MCF 10A (cell line): ENCODE data around the gene ARHGAP1. TPM values are rescaled to one million over a fixed set of nuclear protein-coding genes. Genes with fewer than 3 reads are reported as not detected.

Experiments used
- BruUV-seq: library from RNA; stranded (reverse); fragments of 400-500 nt; replicated peaks from 2 replicates; lab custom pipeline; 2021; lab: Mats Ljungman, UMichigan
- CTCF ChIA-PET: fragments of 300-600 bp; sonication (Branson Sonifier 250); formaldehyde crosslinking; extraction: SDS; loops from one replicate; lab custom pipeline; 2021; ENCODE audit warnings: antibody characterized with exemption, inconsistent platforms; lab: Yijun Ruan, JAX
- POLR2A ChIA-PET: fragments of 300-600, 350-650 bp; sonication (Branson Sonifier 250); formaldehyde crosslinking; extraction: SDS; loops from one replicate; lab custom pipeline; 2020; ENCODE audit warnings: antibody characterized with exemption, inconsistent platforms; lab: Yijun Ruan, JAX
- DNase-seq: peaks from one replicate; pipeline ENCODE4 v3.0.0-alpha.2; 2018; ENCODE audit not compliant: unreplicated experiment
- H3K27ac Mint-ChIP-seq: one replicate; pipeline ENCODE4 v1.8.0; 2022; ENCODE audit warnings: mild to moderate bottlenecking, low read depth, mixed read lengths; ENCODE audit not compliant: unreplicated experiment
- H3K27me3 Mint-ChIP-seq: one replicate; pipeline ENCODE4 v1.8.0; 2022; ENCODE audit warnings: mixed read lengths; ENCODE audit not compliant: insufficient read depth, unreplicated experiment
- H3K36me3 Mint-ChIP-seq: one replicate; pipeline ENCODE4 v1.8.0; 2022; ENCODE audit warnings: mild to moderate bottlenecking, moderate library complexity, mixed read lengths; ENCODE audit not compliant: insufficient read depth, unreplicated experiment
- H3K4me1 Mint-ChIP-seq: one replicate; pipeline ENCODE4 v1.8.0; 2022; ENCODE audit warnings: mixed read lengths; ENCODE audit not compliant: insufficient read depth, unreplicated experiment
- H3K4me3 Mint-ChIP-seq: one replicate; pipeline ENCODE4 v1.8.0; 2022; ENCODE audit warnings: mild to moderate bottlenecking, moderate library complexity, mixed read lengths; ENCODE audit not compliant: unreplicated experiment
- H3K9me3 Mint-ChIP-seq: one replicate; pipeline ENCODE4 v1.8.0; 2022; ENCODE audit warnings: mixed read lengths; ENCODE audit not compliant: unreplicated experiment
- intact Hi-C: fragments of 100-400 bp; cut with micrococcal nuclease; formaldehyde crosslinking; loops from 2 replicates; pipeline ENCODE4 v1.14.1; 2022
- total RNA-seq: library from RNA; stranded (reverse); gene quantifications from 2 replicates; pipeline ENCODE4 v1.2.3, GENCODE V29; 2022
- TF ChIP-seq, protein P1 (sequence below): fragments of 200-600 bp; IDR thresholded peaks from one replicate; pipeline ENCODE4 v1.8.0; 2022; ENCODE audit warnings: antibody characterized with exemption, mild to moderate bottlenecking; ENCODE audit not compliant: unreplicated experiment

Gene ARHGAP1
- total RNA-seq, 1 experiment from 2014 or later: 61.0 TPM

DNA sequence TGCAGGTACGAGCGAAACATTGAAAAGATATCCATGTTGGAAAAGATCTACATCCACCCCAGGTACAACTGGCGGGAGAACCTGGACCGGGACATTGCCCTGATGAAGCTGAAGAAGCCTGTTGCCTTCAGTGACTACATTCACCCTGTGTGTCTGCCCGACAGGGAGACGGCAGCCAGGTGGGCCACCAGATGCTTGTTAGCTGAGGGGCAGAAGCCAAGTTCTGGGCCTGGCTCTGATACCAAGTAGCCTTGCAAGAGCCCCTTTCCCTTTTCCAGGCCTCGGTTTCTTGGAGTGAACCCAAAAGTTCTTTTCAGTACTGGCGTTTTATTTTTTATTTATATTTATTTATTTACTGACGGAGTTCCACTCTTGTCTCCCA, 28.2 kb upstream of the ARHGAP1 start:
- no peak for DNase-seq
- ChIA-PET POLR2A (interaction anchor here (1.0 kb wide), 1 partner anchor 10 kb away, joined by 3 read pairs; no protein-coding TSS in a partner anchor), CTCF (interaction anchor here (0.6 kb wide), 1 partner anchor 626 kb away, joined by 3 read pairs; no protein-coding TSS in a partner anchor)
- Mint-ChIP-seq H3K4me1 (no peaks in the 10 kb centered on the region), H3K36me3 (peaks cover 5% of the 10 kb centered on the region), H3K27ac (no peak overlapping the region), H3K9me3 (no peaks in the 10 kb centered on the region), H3K4me3 (no peak overlapping the region), H3K27me3 (no peaks in the 10 kb centered on the region)
- intact Hi-C loops: no loop called here
- TF ChIP-seq, protein P1, sequence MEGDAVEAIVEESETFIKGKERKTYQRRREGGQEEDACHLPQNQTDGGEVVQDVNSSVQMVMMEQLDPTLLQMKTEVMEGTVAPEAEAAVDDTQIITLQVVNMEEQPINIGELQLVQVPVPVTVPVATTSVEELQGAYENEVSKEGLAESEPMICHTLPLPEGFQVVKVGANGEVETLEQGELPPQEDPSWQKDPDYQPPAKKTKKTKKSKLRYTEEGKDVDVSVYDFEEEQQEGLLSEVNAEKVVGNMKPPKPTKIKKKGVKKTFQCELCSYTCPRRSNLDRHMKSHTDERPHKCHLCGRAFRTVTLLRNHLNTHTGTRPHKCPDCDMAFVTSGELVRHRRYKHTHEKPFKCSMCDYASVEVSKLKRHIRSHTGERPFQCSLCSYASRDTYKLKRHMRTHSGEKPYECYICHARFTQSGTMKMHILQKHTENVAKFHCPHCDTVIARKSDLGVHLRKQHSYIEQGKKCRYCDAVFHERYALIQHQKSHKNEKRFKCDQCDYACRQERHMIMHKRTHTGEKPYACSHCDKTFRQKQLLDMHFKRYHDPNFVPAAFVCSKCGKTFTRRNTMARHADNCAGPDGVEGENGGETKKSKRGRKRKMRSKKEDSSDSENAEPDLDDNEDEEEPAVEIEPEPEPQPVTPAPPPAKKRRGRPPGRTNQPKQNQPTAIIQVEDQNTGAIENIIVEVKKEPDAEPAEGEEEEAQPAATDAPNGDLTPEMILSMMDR: no peak
- BruUV-seq: no TSS peak

DNA sequence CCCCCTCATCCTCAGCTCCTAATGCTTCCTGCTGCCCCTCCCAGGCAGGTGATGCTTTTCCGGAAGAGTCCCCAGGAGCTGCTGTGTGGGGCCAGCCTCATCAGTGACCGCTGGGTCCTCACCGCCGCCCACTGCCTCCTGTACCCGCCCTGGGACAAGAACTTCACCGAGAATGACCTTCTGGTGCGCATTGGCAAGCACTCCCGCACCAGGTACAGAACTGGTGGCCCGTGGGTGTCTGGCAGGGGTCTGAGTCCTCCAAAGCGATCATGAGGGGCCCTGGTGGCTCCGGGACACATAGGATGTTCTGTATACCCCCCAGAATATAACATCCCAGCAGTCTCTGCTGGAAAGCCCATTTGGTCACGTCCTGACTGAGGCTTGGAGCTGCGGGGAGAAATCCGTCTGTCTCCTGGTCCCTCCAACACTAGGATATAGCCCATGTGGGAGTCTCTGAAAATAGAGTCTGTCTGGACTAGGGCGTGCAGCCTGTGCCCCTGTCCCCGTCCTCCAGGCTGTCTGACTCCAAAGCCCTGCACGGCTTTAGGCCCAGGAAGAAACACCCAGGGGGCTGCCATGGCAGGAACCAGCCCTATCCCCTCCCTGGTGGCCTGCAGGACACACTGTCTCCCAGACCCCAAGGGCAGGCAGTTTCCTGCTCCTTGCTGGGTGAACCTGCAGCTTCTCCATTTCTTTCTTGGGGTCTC, 27.7 kb upstream of the ARHGAP1 start:
- Mint-ChIP-seq H3K27me3 (no peaks in the 10 kb centered on the region), H3K36me3 (peaks cover 5% of the 10 kb centered on the region), H3K9me3 (no peaks in the 10 kb centered on the region), H3K4me1 (no peaks in the 10 kb centered on the region), H3K27ac (no peak overlapping the region), H3K4me3 (no peak overlapping the region)
- ChIA-PET POLR2A (interaction anchor here (1.0 kb wide), 1 partner anchor 10 kb away, joined by 3 read pairs; no protein-coding TSS in a partner anchor), CTCF (interaction anchor here (0.6 kb wide), 1 partner anchor 627 kb away, joined by 3 read pairs; no protein-coding TSS in a partner anchor)
- DNase-seq: no peak
- TF ChIP-seq, protein P1: no peak
- no TSS peak for BruUV-seq
- intact Hi-C loops: no loop called here

DNA sequence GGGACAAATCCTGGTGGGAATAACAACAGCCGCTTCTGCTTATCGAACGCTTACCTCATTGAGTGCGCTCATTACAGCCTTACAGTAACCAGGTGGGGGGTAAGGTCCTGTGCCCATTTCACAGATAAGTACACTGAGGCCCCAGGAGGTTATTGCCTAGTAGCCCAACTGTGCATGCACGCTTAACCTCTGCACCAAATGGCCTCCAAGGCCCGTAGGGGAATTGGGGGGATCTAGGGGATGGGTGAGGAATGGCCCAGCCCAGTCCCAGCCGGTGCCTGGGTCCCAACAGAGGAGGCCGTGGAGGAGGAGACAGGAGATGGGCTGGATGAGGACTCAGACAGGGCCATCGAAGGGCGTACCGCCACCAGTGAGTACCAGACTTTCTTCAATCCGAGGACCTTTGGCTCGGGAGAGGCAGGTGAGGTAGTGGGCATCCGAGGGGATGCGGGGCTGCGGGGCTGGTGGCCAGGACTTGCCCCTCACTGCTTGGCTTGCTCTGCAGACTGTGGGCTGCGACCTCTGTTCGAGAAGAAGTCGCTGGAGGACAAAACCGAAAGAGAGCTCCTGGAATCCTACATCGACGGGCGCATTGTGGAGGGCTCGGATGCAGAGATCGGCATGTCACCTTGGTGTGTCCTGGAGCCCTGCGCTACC, 25.9 kb upstream of the ARHGAP1 start:
- Mint-ChIP-seq H3K9me3 (no peaks in the 10 kb centered on the region), H3K27ac (no peak overlapping the region), H3K36me3 (peaks cover 2% of the 10 kb centered on the region), H3K4me1 (no peaks in the 10 kb centered on the region), H3K4me3 (no peak overlapping the region), H3K27me3 (no peaks in the 10 kb centered on the region)
- ChIA-PET CTCF (no interaction called here), POLR2A (no interaction called here)
- TF ChIP-seq, protein P1: no peak
- no TSS peak for BruUV-seq
- intact Hi-C loops: no loop called here
- no peak for DNase-seq
